ENCODE measurements around the gene GGCX.
A peak's percentile ranks its signal among the peaks of the same experiment; 100 is the strongest.

The GGCX gene

DNA sequence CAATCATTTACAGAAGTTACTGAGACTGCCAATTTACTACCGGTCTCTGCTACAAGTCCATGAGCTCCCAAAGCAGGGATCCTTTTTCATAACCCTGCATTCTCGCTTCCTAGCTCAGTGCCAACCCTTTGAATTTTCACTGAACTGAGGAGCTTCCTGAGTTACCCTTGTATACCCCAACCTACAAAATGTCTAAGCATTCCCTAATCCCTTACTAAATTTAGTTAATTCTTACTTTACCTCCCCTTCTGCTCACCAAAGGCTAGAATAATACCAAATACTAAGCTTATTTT, 12.7 kb downstream of the GGCX start:
- Histone ChIP-seq H3K4me3 (replicated peaks; ENCODE audit: insufficient read depth, low read length) (no peak overlapping the region), H3K27ac (replicated peaks) (no peak overlapping the region), H3K27me3 (ENCODE audit: insufficient read depth, poor library complexity, severe bottlenecking) (no peaks in the 10 kb centered on the region)
- no peak for DNase-seq (ENCODE audit: low read depth in 1 of 2, low spot score in 1 of 2)
- TF ChIP-seq SPI1 (IDR thresholded peaks at IDR 0.05; ENCODE audit: borderline replicate concordance, low read depth) (no peak), GABPA (IDR thresholded peaks at IDR 0.05; ENCODE audit: low read depth) (no peak), POLR2AphosphoS5 (IDR thresholded peaks at IDR 0.05; ENCODE audit: low read depth) (no peak)
- TF ChIP-seq, protein P1, sequence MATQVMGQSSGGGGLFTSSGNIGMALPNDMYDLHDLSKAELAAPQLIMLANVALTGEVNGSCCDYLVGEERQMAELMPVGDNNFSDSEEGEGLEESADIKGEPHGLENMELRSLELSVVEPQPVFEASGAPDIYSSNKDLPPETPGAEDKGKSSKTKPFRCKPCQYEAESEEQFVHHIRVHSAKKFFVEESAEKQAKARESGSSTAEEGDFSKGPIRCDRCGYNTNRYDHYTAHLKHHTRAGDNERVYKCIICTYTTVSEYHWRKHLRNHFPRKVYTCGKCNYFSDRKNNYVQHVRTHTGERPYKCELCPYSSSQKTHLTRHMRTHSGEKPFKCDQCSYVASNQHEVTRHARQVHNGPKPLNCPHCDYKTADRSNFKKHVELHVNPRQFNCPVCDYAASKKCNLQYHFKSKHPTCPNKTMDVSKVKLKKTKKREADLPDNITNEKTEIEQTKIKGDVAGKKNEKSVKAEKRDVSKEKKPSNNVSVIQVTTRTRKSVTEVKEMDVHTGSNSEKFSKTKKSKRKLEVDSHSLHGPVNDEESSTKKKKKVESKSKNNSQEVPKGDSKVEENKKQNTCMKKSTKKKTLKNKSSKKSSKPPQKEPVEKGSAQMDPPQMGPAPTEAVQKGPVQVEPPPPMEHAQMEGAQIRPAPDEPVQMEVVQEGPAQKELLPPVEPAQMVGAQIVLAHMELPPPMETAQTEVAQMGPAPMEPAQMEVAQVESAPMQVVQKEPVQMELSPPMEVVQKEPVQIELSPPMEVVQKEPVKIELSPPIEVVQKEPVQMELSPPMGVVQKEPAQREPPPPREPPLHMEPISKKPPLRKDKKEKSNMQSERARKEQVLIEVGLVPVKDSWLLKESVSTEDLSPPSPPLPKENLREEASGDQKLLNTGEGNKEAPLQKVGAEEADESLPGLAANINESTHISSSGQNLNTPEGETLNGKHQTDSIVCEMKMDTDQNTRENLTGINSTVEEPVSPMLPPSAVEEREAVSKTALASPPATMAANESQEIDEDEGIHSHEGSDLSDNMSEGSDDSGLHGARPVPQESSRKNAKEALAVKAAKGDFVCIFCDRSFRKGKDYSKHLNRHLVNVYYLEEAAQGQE (IDR thresholded peaks at IDR 0.05; ENCODE audit: insufficient replicate concordance, low read depth), result no peak
- TF ChIP-seq, protein P2, sequence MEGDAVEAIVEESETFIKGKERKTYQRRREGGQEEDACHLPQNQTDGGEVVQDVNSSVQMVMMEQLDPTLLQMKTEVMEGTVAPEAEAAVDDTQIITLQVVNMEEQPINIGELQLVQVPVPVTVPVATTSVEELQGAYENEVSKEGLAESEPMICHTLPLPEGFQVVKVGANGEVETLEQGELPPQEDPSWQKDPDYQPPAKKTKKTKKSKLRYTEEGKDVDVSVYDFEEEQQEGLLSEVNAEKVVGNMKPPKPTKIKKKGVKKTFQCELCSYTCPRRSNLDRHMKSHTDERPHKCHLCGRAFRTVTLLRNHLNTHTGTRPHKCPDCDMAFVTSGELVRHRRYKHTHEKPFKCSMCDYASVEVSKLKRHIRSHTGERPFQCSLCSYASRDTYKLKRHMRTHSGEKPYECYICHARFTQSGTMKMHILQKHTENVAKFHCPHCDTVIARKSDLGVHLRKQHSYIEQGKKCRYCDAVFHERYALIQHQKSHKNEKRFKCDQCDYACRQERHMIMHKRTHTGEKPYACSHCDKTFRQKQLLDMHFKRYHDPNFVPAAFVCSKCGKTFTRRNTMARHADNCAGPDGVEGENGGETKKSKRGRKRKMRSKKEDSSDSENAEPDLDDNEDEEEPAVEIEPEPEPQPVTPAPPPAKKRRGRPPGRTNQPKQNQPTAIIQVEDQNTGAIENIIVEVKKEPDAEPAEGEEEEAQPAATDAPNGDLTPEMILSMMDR (IDR thresholded peaks at IDR 0.05; ENCODE audit: insufficient read depth, low read length), result no peak

GRCh38 chr2:85547859-85548607, 13.3 kb downstream of the GGCX start:
- TF ChIP-seq GABPA (IDR thresholded peaks at IDR 0.05; ENCODE audit: low read depth) (no peak), POLR2AphosphoS5 (IDR thresholded peaks at IDR 0.05; ENCODE audit: low read depth) (peak; percentile 40; the same call in 1 of the 2 replicates), SPI1 (IDR thresholded peaks at IDR 0.05; ENCODE audit: borderline replicate concordance, low read depth) (peak; percentile 47; the same call in 1 of the 2 replicates)
- TF ChIP-seq, protein P2 (IDR thresholded peaks at IDR 0.05; ENCODE audit: insufficient read depth, low read length), result no peak
- TF ChIP-seq, protein P1 (IDR thresholded peaks at IDR 0.05; ENCODE audit: insufficient replicate concordance, low read depth), result no peak
- DNase-seq (ENCODE audit: low read depth in 1 of 2, low spot score in 1 of 2), result no peak
- H3K27ac ChIP-seq (replicated peaks), result no peak overlapping the region
- H3K27me3 ChIP-seq (ENCODE audit: insufficient read depth, poor library complexity, severe bottlenecking), result no peaks in the 10 kb centered on the region
- no peak overlapping the region for H3K4me3 ChIP-seq (replicated peaks; ENCODE audit: insufficient read depth, low read length)

DNA sequence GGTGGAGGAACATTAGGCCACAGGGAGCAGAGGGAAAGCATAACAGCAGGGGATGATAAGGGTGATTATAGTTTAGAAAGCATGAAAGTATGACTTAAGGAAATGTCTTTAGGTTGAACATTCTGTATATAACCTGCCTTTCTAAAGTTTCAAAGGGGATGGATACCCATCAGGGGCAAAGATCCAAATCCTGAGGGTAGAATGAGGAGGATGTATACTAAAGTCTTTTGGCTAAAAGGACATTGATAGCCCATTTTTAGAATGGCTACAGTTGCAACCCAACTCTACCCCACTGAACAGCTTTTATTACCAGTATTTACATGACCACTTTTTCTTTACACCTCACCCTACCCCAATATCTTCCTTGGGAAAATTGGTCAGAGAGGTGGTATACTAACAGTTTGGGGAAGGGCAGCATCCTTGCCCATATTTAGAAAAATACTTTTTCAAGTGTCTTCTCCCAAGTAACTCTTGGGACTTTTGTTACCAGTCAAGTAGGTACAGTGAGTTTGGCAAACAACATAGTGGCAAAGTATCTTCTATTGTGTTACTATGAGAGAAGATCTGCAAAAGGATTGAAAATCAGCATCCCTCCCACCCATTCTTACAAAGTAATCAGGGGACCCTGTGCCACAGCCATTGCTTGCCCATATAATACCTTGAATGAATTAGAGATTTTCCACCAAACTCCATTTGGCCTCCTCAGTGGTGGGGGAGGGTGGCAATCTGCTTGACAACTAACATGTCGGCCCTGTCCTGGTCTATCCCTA, 14.0 kb downstream of the GGCX start:
- DNase-seq (ENCODE audit: low read depth in 1 of 2, low spot score in 1 of 2), result no peak
- H3K27ac ChIP-seq (replicated peaks), result peak overlapping the region; percentile 24

More for the DNA sequence above, 14.0 kb downstream of the GGCX start:
- TF ChIP-seq GABPA (IDR thresholded peaks at IDR 0.05; ENCODE audit: low read depth) (no peak), SPI1 (IDR thresholded peaks at IDR 0.05; ENCODE audit: borderline replicate concordance, low read depth) (no peak)
- TF ChIP-seq, protein P2 (IDR thresholded peaks at IDR 0.05; ENCODE audit: insufficient read depth, low read length), result no peak
- Histone ChIP-seq H3K27me3 (ENCODE audit: insufficient read depth, poor library complexity, severe bottlenecking) (no peaks in the 10 kb centered on the region), H3K4me3 (replicated peaks; ENCODE audit: insufficient read depth, low read length) (no peak overlapping the region)

Data from HL-60 (cell line).